Mucosa of descending colon (tissue), 3 donors: ENCODE data around the gene GALNTL6. TPM values are rescaled to one million over a fixed set of nuclear protein-coding genes. Genes with fewer than 3 reads are reported as not detected.

Experiments used
- ATAC-seq: fragments of 200-7000 bp; cut with Tn5 transposase; one replicate; pipeline ENCODE4 v1.9.1; 2020; ENCODE audit warnings: mild to moderate bottlenecking, moderate library complexity
- DNase-seq, 3 donors: peaks; one replicate each; pipeline ENCODE4 v3.0.0-alpha.2; 2020
- H3K36me3 ChIP-seq: fragments of 200-600 bp; one replicate; pipeline ENCODE4 v1.8.0; 2021; ENCODE audit warnings: low read depth, mild to moderate bottlenecking
- H3K4me1 ChIP-seq: fragments of 200-600 bp; one replicate; pipeline ENCODE4 v1.8.0; 2021; ENCODE audit warnings: low read depth, mild to moderate bottlenecking
- H3K4me3 ChIP-seq: fragments of 200-600 bp; one replicate; pipeline ENCODE4 v1.8.0; 2021; ENCODE audit warnings: mild to moderate bottlenecking
- H3K9me3 ChIP-seq: fragments of 200-600 bp; one replicate; pipeline ENCODE4 v1.8.0; 2021; ENCODE audit warnings: mild to moderate bottlenecking
- CTCF ChIP-seq: fragments of 200-600 bp; IDR thresholded peaks from one replicate; pipeline ENCODE4 v1.8.0; 2022; ENCODE audit warnings: antibody characterized with exemption, mild to moderate bottlenecking
- intact Hi-C, 2 donors: fragments of 100-400 bp; cut with DNase I in 1 of 2; cut with micrococcal nuclease in 1 of 2; formaldehyde crosslinking; loops; one replicate each; pipeline versions ENCODE4 v1.11.0 to v1.11.1; 2022; cut with DNase I, micrococcal nuclease
- total RNA-seq, 3 donors: library from RNA; stranded (reverse); fragmentation: NEBNext Ultra II Directional in 2 of 3; extraction: Animal tissue kit (Norgen Biotek cat#: 25700) in 2 of 3; gene quantifications; one replicate each; pipeline versions ENCODE4 v1.2.1 to v1.2.4, GENCODE V29; 2021 to 2023
- donor health status: DM: no; HTN: no; CAD: no; lungs with moderate emphysema.
- donor health status: DM: no; HTN: no; CAD: no.
- donor health status: DM: no; HTN: yes; CAD: no.

GALNTL6 gene
- total RNA-seq, 3 donors from 2014 or later: 0.12 to 0.27 (median 0.19) TPM

DNA sequence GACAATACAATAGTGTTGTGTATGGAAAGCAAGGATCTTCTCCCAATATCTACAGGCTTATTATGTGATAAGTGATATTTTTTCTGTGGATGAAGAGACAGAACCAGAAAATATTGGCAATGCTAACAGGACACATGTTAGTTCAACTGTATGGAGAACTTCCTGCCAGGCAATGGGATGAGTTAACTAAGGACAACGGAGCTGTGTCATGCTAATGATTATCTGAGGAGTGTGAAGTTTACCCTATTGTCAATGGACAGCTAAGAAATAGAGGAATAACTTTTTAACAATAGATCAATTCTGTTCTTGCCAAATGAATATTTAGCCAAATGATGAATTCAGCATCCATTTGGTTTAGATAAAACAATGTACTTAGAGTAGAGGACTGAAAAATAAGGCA is 180.0 kb downstream of the GALNTL6 start:
- Histone ChIP-seq H3K36me3 (no peaks in the 10 kb centered on the region), H3K9me3 (no peaks in the 10 kb centered on the region), H3K4me3 (no peak overlapping the region), H3K4me1 (no peaks in the 10 kb centered on the region)
- DNase-seq (no peak), ATAC-seq (no peak)
- intact Hi-C loops: no loop called here
- no peak for TF ChIP-seq CTCF

DNA sequence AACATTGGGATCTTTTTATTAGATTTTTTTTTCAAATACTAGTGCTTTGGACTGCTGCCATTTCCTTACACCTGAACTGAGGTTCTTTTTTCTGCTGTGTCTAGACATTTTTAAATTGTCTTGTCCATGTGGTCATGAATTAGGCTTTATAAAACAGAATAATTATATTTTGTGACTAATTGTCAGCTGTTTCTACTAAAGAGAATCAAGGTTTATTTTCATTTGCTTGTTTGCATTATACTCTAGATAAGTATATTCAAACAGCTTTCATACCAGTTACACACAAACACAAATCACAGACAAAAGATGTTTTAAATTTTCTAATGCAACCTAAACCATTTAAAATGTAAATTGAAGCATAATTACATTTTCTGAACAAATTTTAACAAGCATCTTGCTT is 194.7 kb downstream of the GALNTL6 start:
- no peaks in the 10 kb centered on the region for H3K36me3 ChIP-seq
- no peak for TF ChIP-seq CTCF
- ATAC-seq: no peak
- intact Hi-C loops: no loop called here
- H3K9me3 ChIP-seq: no peaks in the 10 kb centered on the region
- H3K4me1 ChIP-seq: no peaks in the 10 kb centered on the region
- DNase-seq: no peak
- no peak overlapping the region for H3K4me3 ChIP-seq

GRCh38 chr4:172009446-172010230 is 196.4 kb downstream of the GALNTL6 start:
- Histone ChIP-seq H3K4me1 (no peaks in the 10 kb centered on the region), H3K4me3 (no peak overlapping the region), H3K36me3 (no peaks in the 10 kb centered on the region), H3K9me3 (no peaks in the 10 kb centered on the region)
- DNase-seq (no peak), ATAC-seq (no peak)
- intact Hi-C loops: no loop called here
- TF ChIP-seq CTCF: no peak

DNA sequence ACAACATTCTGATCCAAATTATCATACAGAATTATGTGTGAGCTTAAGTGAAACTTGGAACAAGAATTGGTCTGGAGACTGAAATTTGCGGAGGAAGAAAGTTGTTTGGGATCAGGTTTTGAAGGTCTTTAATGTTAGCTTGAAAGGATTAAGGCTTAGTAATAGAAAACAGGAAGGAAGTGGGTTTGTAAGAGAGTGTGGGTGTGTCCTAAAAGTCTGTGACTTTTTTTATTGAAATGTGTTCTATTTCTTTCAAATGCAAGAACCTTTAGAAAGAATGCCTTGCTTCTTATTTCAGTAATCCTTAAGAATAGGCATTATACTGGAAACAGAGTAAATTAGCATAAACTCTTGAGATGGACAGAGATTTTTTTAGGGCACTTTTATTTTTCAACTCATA is 198.0 kb downstream of the GALNTL6 start:
- DNase-seq (no peak), ATAC-seq (no peak)
- Histone ChIP-seq H3K36me3 (no peaks in the 10 kb centered on the region), H3K4me3 (no peak overlapping the region), H3K9me3 (no peaks in the 10 kb centered on the region), H3K4me1 (no peaks in the 10 kb centered on the region)
- TF ChIP-seq CTCF: no peak
- intact Hi-C loops: no loop called here

DNA sequence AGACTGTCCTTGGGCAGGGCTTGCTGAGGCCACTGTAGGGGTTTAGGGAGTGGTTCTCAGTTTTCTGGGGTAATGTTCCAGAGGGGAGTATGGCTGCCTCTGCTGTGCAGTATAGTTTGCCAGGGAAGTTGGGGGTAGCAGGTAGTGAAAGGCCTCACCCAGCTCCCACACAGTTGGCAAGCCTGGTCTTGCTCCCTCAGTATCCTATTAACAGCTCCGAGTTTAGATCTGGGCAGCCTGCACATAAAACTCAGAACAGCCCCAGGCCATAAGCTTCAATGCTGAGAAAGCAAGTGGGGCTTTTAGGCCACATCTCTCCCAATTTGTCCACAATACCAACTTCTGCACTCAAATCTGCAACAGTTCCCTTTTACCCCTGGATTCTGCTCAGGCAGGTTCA is 205.2 kb downstream of the GALNTL6 start:
- no peaks in the 10 kb centered on the region for H3K9me3 ChIP-seq
- DNase-seq: no peak
- no peaks in the 10 kb centered on the region for H3K4me1 ChIP-seq
- no peak for ATAC-seq
- no peak overlapping the region for H3K4me3 ChIP-seq
- no peak for TF ChIP-seq CTCF
- intact Hi-C loops: no loop called here
- no peaks in the 10 kb centered on the region for H3K36me3 ChIP-seq
